Measurements from ENCODE around the gene CPED1.
A peak's percentile ranks its signal among the peaks of the same experiment; 100 is the strongest.

Gene CPED1

DNA sequence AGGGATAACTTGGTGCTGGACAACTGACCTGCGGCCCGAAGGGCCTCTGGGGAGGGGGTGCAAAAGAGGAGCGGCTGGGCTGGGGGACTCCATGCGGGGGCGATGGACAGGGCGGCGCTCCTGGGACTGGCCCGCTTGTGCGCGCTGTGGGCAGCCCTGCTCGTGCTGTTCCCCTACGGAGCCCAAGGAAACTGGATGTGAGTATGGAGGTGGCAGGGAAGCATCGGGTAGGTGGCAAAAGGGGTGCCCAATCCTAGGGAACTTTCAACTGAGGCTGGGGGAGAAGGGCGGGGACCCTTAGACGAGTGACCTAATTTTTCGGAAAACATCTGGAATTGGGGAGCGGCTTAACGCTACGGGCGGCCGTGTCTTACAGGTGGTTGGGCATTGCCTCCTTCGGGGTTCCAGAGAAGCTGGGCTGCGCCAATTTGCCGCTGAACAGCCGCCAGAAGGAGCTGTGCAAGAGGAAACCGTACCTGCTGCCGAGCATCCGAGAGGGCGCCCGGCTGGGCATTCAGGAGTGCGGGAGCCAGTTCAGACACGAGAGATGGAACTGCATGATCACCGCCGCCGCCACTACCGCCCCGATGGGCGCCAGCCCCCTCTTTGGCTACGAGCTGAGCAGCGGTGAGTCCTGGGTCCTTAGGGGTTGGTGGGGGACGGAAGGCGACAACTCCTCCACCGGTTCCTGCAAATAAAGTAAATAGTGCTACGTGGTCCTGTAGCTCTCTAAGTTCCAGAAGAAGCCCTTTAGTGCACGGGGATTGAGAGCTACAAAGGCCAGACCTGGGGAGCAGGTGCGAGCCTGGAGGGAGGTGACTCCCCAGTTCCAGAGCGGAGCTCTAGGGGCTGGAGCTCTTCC is 340.9 kb downstream of the CPED1 start:
- Histone ChIP-seq H3K27me3 (ENCODE audit: low read depth) (peaks cover 54% of the 10 kb centered on the region), H3K4me3 (peak overlapping the region; percentile 19), H3K4me1 (no peaks in the 10 kb centered on the region), H3K9me3 (no peaks in the 10 kb centered on the region), H3K36me3 (replicated peaks) (no peaks in the 10 kb centered on the region)
- in situ Hi-C loops (cut with MboI; ENCODE audit: low sequenced_read_pairs) = no loop called here
- DNase-seq (ENCODE audit: low spot score in 2 of 2) = peak in 1 of 2 experiments; percentile 36

DNA sequence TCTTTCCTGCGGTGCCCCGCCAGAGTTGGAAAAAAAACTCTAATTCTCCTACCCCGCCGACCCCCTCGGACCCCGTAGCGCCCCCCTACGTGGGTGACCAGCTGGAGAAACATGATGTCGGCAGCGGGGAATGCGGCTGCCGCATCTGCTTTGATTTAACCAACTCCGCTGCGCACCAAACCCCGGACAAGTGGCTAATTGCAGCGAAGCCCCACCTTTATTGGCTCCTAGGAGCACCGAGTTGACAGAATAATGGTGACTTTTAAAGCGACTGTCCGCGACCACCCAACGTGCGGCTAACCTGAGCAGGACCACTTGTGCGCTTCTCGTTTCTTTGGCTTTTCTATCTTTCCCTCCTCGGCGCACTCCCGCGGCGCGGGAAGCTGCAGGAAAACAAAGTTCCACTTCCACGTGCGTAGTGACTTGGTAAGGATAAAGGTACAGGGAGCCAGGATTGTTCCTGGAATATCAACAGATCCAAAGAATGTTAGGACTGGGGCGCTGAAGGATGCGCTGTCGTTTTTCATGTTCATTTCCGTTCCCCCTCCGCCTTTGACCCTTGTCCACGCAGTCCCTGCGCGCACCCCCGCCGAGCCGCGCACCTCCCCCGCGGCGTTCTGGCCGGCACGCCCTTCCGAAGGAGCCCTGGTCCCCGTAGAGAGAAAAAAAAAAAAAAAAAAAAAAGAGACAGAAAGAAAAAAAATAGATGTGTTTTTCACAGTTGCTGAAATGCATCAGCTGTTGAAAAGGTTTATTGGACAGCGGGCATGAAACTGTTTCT is 341.7 kb downstream of the CPED1 start:
- peaks cover 63% of the 10 kb centered on the region for H3K27me3 ChIP-seq (ENCODE audit: low read depth)
- no peaks in the 10 kb centered on the region for H3K36me3 ChIP-seq (replicated peaks)
- H3K4me3 ChIP-seq = peak overlapping the region; percentile 19
- no peaks in the 10 kb centered on the region for H3K9me3 ChIP-seq
- peak in 1 of 2 experiments; percentile 24 for DNase-seq (ENCODE audit: low spot score in 2 of 2)
- H3K4me1 ChIP-seq = no peaks in the 10 kb centered on the region
- in situ Hi-C loops (cut with MboI; ENCODE audit: low sequenced_read_pairs) = no loop called here

DNA sequence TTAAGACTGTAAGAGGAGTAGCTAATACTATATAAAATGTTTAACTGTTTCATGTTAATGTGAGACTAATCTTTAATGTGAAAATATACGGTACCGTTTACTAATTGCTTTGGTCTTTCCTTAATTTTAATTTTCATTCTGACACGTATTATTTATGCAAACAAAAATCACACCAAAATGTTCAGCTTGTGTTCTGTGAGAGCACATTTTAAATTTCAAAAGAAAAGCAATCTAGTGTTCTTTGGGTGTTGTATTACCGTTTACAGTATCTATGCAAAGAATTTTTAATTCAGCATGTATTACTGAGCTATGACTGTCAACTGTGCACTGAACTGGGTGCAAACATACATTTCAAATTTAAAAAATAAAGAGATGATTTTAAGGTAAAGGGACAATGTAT is 342.5 kb downstream of the CPED1 start:
- H3K4me1 ChIP-seq = no peaks in the 10 kb centered on the region
- in situ Hi-C loops (cut with MboI; ENCODE audit: low sequenced_read_pairs) = no loop called here
- no peak overlapping the region for H3K4me3 ChIP-seq
- H3K27me3 ChIP-seq (ENCODE audit: low read depth) = peaks cover 67% of the 10 kb centered on the region
- no peaks in the 10 kb centered on the region for H3K9me3 ChIP-seq
- no peak for DNase-seq (ENCODE audit: low spot score in 2 of 2)
- no peaks in the 10 kb centered on the region for H3K36me3 ChIP-seq (replicated peaks)

DNA sequence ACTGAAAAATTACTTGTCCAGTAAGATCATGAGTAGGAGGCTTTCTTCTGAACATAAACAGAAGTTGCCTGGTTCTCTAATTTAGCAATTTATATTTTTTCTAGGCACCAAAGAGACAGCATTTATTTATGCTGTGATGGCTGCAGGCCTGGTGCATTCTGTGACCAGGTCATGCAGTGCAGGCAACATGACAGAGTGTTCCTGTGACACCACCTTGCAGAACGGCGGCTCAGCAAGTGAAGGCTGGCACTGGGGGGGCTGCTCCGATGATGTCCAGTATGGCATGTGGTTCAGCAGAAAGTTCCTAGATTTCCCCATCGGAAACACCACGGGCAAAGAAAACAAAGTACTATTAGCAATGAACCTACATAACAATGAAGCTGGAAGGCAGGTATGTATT is 343.1 kb downstream of the CPED1 start:
- no peaks in the 10 kb centered on the region for H3K9me3 ChIP-seq
- H3K4me3 ChIP-seq = no peak overlapping the region
- H3K27me3 ChIP-seq (ENCODE audit: low read depth) = peaks cover 71% of the 10 kb centered on the region
- no peak for DNase-seq (ENCODE audit: low spot score in 2 of 2)
- no peaks in the 10 kb centered on the region; the same call in 1 of the 2 replicates for H3K4me1 ChIP-seq
- no peaks in the 10 kb centered on the region for H3K36me3 ChIP-seq (replicated peaks)
- in situ Hi-C loops (cut with MboI; ENCODE audit: low sequenced_read_pairs) = no loop called here

DNA sequence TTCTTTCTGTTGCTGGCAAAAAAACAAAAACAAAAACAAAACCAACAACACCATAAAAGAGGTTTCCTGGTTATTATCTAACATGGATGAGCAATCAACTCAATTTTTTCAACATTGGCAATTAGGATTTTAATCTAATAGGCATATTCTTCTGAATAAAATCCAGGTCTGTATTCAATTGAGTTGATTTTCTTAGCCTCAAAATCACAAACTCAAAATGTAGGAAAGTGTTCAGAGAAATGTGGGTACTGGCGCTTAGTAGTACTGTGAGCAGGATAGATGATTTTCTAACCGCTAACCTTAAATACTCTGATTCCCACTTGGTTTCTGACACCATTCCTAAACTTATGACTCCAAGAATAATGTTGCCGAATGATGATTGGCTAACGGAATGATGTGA is 345.9 kb downstream of the CPED1 start:
- Histone ChIP-seq H3K9me3 (no peaks in the 10 kb centered on the region), H3K36me3 (replicated peaks) (no peaks in the 10 kb centered on the region), H3K27me3 (ENCODE audit: low read depth) (peaks cover 72% of the 10 kb centered on the region), H3K4me1 (no peaks in the 10 kb centered on the region; the same call in 1 of the 2 replicates), H3K4me3 (no peak overlapping the region)
- in situ Hi-C loops (cut with MboI; ENCODE audit: low sequenced_read_pairs) = no loop called here
- DNase-seq (ENCODE audit: low spot score in 2 of 2) = no peak

DNA sequence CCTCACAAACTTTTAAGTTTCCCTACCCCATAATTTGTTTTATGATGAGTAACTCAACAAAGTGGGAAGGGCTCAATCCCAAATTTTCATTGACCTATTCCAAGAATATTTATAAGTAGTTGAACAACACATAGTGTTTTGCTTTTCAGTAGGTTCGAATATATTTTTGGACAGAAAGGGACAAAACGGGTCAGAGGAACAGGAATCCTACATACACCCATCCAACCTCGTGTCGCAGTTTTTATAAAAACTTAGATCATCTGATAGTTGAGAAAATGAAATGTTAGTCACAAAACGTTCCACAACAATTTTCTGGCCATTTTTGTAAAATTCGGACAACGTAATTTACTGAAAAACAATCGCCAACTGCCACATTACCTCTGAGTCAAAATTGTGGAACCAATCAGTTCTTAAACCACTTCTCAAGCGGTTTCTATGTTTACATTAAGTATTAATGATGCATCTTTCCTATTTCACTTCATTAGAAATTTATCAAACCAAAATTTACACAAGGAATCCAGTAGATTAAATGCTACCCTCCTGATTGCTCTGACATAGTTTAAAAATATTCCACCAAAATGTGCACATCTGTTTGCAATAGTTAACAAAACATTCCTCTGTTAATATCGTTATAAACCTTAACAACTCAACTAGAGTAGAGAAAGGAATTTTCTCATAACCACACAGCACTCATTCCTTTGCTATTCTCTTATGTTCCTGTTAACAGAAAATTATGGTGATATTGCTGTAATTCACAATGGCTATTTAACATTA is 346.6 kb downstream of the CPED1 start:
- DNase-seq (ENCODE audit: low spot score in 2 of 2) = no peak
- Histone ChIP-seq H3K27me3 (ENCODE audit: low read depth) (peaks cover 65% of the 10 kb centered on the region), H3K36me3 (replicated peaks) (no peaks in the 10 kb centered on the region), H3K4me1 (no peaks in the 10 kb centered on the region; the same call in 1 of the 2 replicates), H3K4me3 (no peak overlapping the region), H3K9me3 (no peaks in the 10 kb centered on the region)
- in situ Hi-C loops (cut with MboI; ENCODE audit: low sequenced_read_pairs) = no loop called here

DNA sequence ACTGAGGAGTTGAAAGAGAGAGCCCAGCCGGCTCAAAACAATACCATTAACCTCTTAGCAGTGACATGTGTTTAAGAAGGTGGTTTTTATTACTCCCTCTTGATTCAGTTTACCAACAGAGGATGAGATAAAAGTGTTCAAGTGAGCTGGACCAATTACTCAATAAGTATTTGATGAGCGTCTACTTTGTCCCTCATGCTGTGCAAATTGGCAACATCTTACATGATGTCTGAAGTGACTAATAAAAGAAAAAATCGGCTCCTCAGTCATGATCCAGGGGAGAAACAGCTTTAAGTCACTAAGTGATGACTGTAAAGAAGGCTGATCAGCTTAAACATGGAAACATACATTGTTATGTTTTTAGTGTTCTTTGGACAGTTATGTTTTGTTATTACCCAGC is 348.1 kb downstream of the CPED1 start:
- DNase-seq (ENCODE audit: low spot score in 2 of 2) = peak in 1 of 2 experiments; percentile 16
- Histone ChIP-seq H3K4me1 (no peaks in the 10 kb centered on the region; the same call in 1 of the 2 replicates), H3K36me3 (replicated peaks) (no peaks in the 10 kb centered on the region), H3K9me3 (no peaks in the 10 kb centered on the region), H3K27me3 (ENCODE audit: low read depth) (peaks cover 50% of the 10 kb centered on the region), H3K4me3 (no peak overlapping the region)
- in situ Hi-C loops (cut with MboI; ENCODE audit: low sequenced_read_pairs) = no loop called here

DNA sequence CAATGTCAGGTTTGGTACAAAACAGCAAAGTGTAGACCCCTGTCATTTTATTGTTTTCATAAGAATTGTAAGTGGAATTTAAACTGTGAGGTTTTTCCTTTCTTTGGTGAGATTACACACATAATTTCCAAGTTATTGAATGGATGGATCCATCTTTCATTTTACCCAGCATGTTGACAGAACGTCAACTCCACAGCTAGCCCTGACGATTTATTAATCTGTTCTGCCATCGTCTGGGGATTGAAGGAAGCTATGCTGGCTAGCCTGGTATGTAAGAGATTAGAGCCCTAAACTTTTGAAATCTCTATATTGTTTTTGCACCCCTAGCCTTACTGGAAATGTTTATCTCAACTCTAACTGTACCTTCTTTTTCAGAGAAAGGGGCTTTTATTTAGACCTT is 348.9 kb downstream of the CPED1 start:
- in situ Hi-C loops (cut with MboI; ENCODE audit: low sequenced_read_pairs) = no loop called here
- H3K27me3 ChIP-seq (ENCODE audit: low read depth) = peaks cover 41% of the 10 kb centered on the region
- no peak for DNase-seq (ENCODE audit: low spot score in 2 of 2)

DNA sequence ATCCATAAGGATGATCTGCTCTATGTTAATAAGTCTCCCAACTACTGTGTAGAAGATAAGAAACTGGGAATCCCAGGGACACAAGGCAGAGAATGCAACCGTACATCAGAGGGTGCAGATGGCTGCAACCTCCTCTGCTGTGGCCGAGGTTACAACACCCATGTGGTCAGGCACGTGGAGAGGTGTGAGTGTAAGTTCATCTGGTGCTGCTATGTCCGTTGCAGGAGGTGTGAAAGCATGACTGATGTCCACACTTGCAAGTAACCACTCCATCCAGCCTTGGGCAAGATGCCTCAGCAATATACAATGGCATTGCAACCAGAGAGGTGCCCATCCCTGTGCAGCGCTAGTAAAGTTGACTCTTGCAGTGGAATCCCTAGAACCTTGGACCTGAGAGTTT is 350.6 kb downstream of the CPED1 start:
- Histone ChIP-seq H3K4me1 (no peaks in the 10 kb centered on the region; the same call in 1 of the 2 replicates), H3K9me3 (no peaks in the 10 kb centered on the region), H3K27me3 (ENCODE audit: low read depth) (peaks cover 27% of the 10 kb centered on the region), H3K4me3 (no peak overlapping the region), H3K36me3 (replicated peaks) (no peaks in the 10 kb centered on the region)
- no peak for DNase-seq (ENCODE audit: low spot score in 2 of 2)
- in situ Hi-C loops (cut with MboI; ENCODE audit: low sequenced_read_pairs) = no loop called here

More for the DNA sequence above, 348.9 kb downstream of the CPED1 start:
- H3K4me3 ChIP-seq = no peak overlapping the region
- no peaks in the 10 kb centered on the region; the same call in 1 of the 2 replicates for H3K4me1 ChIP-seq
- H3K36me3 ChIP-seq (replicated peaks) = no peaks in the 10 kb centered on the region
- H3K9me3 ChIP-seq = no peaks in the 10 kb centered on the region

DNA sequence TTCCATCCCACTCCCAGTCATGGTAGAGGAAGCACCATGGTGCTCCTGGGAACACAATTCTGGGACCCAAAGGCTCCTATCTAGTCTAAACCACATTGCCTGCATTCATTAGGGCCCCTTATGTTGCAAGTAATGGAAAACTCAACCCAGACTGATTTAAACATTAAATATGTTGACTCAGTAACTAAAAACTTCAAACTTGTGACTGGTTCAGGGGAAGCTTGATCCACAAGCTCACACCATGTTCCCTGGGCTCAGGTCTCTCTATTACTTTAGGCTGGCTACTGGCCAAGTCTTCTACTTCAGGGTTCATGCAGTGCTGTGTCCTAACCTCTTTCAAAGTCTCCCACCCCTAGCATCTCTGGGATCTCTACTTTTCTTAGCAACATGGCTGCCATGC is 353.4 kb downstream of the CPED1 start:
- no peak overlapping the region for H3K4me3 ChIP-seq
- H3K9me3 ChIP-seq = no peaks in the 10 kb centered on the region
- no peaks in the 10 kb centered on the region for H3K36me3 ChIP-seq (replicated peaks)
- DNase-seq (ENCODE audit: low spot score in 2 of 2) = no peak
- in situ Hi-C loops (cut with MboI; ENCODE audit: low sequenced_read_pairs) = no loop called here
- peaks cover 5% of the 10 kb centered on the region for H3K27me3 ChIP-seq (ENCODE audit: low read depth)
- H3K4me1 ChIP-seq = no peaks in the 10 kb centered on the region

DNA sequence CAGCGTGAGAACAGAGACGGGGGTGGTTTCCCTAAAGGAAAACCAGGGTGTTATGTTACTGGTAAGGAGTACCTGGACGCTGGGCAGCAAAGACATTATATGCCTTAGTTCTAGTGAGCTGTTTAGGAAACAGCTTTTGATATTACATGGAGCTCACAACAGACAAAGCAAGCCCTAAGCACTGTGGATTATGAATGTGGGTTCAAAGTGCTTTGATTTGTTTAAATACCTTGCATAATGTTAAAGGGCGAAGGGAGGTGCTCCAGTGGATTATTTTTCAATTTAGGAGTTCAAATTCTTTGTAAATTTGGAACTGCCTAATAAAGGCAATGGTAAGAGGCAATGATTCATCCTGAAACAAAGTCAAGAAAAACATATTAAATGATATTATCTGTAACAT is 354.1 kb downstream of the CPED1 start:
- Histone ChIP-seq H3K36me3 (replicated peaks) (no peaks in the 10 kb centered on the region), H3K4me1 (no peaks in the 10 kb centered on the region), H3K27me3 (ENCODE audit: low read depth) (no peaks in the 10 kb centered on the region; the same call in 1 of the 2 replicates), H3K9me3 (no peaks in the 10 kb centered on the region), H3K4me3 (no peak overlapping the region)
- DNase-seq (ENCODE audit: low spot score in 2 of 2) = no peak
- in situ Hi-C loops (cut with MboI; ENCODE audit: low sequenced_read_pairs) = no loop called here

DNA sequence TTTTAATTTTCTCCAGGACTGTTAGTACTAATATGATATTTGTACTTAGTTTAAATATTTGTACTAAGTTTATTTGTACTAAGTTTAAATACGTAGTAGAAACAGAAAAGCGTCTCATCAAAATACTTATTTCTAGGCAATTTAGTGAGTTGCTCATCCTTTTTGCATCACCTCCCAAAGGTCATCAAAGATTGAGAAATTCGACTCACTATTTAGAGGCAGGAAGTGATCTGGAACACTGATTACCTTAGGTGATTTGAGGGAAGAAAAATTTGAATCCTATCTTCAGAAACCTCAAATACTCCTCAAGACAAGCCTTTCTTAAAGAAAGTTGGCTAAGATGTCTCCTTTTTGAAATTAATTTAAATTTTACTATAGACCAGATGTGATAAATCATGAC is 354.8 kb downstream of the CPED1 start:
- Histone ChIP-seq H3K4me1 (no peaks in the 10 kb centered on the region), H3K9me3 (no peaks in the 10 kb centered on the region), H3K27me3 (ENCODE audit: low read depth) (no peaks in the 10 kb centered on the region), H3K4me3 (no peak overlapping the region), H3K36me3 (replicated peaks) (no peaks in the 10 kb centered on the region)
- in situ Hi-C loops (cut with MboI; ENCODE audit: low sequenced_read_pairs) = no loop called here
- no peak for DNase-seq (ENCODE audit: low spot score in 2 of 2)

DNA sequence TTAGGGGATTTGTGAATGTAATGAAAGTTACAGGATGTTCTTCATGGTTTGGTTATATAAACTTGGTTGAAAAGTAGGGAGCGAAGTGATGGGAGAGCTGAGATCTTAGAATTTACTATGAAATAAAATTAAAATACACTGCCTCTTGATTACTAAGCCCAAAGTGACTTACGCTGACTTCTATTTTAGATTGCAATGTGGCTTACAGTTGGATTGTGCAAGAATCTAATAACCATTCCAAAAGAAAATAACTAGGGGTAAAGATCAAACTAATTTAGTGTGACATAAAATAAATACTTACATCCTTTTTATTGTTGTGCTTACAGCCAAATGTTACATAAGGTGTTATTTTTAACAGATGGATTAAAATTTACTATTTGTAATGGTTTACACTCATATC is 355.6 kb downstream of the CPED1 start:
- no peaks in the 10 kb centered on the region for H3K36me3 ChIP-seq (replicated peaks)
- no peak overlapping the region for H3K4me3 ChIP-seq
- H3K9me3 ChIP-seq = no peaks in the 10 kb centered on the region
- DNase-seq (ENCODE audit: low spot score in 2 of 2) = no peak
- H3K27me3 ChIP-seq (ENCODE audit: low read depth) = no peaks in the 10 kb centered on the region
- in situ Hi-C loops (cut with MboI; ENCODE audit: low sequenced_read_pairs) = no loop called here
- no peaks in the 10 kb centered on the region for H3K4me1 ChIP-seq
